GM21390 (cell line): ENCODE data around the gene MAP3K4.

ENCODE experiments used
- ATAC-seq: cut with Tn5 transposase; IDR thresholded peaks from one replicate; pipeline ENCODE4 v1.9.1; 2021; ENCODE audit not compliant: unreplicated experiment

Gene MAP3K4

DNA sequence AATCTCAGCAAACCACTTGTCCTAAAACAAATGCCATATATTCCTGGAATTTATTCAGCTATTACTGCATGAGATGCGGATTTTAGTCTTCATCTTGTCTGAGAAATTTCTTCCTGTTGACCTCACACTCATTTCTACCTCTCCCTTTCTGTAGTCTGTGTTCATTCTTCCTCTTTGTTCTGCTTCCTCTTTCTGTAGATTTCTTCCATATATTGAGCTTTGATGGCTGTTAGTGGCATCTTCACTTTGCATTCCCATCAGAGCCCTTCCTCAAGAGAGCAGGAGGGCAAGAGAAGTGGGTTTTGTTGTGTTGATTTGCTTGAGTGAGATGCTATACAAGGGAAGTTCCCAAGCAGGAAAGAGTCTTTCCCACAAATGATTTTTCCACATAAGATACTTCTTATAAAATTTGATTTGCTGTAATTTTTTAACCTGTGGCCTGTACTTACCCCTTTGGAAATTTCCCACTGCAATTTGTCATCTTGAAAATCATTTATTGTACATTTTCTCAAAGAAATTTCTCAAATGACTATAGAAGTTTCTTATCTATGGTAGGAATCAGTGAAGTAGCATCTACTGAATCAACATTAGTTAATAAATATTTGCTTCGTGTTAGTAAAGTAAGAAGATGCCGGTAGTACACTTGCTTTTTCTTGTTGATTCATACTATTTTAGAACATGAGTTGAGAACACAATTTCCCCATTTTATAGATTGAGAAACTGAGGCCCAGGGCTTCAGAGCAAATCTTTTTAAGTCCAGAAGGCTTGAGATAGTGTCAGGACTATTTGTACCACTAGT is 43.8 kb downstream of the MAP3K4 start:
- peak; percentile 43 for ATAC-seq

DNA sequence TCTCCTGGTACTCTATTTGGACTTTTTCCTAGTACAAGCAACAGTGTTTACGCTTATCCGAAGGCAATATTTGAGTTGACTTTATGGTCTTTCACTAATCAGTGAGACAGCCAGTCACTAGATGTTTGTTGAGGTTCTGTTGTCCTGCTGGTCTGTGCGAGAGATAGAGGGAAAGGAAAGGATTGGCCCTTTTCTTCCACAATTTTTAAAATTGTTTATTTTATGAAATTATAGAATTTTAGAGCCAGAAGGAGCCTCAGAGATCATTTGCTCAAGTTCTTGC is 44.4 kb downstream of the MAP3K4 start:
- ATAC-seq, result no peak

DNA sequence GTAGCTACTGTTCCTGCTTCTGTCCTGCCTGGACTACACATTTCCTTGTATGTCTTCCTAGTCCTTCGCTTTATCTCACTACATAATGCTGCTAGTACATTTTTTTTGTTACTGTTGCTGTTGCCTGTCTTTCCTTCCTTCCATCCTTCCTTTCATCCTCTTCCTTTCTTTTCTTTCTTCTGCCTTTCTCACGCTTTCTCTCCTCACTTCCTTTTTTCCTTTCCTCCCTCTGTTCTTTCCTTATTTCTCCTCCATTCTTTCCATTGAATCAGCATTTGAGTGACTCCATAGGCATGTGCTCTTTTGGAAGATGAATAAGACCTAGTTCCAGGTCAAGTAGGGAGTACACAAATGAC is 46.3 kb downstream of the MAP3K4 start:
- ATAC-seq, result no peak

DNA sequence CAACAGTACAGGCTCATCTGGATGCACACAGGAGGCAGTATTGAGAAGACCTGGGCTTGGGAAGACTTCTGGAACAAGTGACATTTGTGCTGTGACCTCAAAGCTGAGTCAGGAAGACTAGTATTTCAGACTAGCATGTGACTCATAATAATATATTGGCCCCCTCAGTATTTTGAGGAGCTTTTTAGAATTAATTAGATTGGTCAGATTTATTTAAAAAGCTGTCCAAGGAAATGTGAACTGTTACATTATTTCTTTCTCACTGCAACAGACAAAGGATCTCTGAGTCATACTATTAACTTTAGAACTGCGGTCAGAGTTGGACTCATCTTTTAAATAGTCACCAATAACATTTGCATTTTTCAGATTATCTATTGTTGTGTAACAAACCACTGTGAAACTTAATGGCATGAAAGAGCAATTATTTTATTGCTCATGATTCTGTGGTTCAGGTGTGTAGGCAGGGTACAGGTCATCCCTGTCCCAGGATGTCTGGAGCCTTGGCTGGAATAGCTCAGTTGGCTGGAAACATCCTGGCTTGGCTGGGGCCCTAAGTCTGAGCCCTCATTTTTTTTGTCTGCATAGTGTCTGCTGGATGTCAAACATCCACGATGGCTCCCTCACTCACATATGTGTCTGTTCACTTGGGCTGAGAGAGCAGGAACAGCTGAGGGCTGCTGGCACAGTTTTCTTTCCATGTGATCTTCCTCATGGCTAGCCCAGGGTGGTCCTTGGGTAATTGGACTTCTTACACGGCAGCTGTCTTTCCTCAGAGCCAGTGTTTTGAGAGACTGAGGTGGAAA is 46.9 kb downstream of the MAP3K4 start:
- ATAC-seq, result peak; percentile 87

DNA sequence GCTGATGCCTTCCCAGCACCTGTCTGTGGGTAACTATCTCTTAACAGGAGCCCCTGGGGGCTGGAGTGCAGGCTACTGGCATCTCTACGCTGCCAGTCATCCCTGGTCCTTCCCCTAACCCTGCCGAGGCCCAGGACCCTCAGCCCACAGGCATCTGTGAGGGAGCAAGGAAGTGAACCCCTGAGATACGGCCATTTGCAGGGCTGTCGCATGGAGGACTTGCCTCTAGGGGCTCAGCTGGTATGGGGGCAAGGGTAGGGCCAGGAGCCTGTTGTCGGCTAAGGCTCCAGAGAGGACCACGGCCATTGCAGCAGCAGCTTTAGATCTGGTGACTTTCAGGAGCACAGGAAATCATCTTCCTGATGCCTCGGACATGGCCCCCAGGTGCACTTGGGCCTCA is 49.7 kb downstream of the MAP3K4 start:
- ATAC-seq, result no peak

DNA sequence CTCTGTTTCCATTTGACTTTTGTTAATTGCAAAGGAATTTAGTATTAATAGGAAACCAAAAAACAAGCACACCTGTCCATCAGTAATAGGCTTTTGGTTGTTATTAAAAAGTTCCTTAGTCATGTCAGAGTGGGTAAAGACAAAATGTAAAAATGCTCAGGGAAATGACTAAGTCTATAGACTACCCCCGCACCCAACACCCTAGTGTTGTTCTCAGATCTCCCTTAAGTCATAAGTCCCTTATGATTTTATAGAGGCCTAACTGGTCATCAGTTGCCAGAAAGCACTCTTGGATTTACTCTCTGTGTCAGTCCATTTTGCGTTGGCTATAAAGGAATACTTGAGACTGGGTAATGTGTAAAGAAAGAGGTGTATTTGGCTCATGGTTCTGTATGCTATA is 52.8 kb downstream of the MAP3K4 start:
- no peak for ATAC-seq

DNA sequence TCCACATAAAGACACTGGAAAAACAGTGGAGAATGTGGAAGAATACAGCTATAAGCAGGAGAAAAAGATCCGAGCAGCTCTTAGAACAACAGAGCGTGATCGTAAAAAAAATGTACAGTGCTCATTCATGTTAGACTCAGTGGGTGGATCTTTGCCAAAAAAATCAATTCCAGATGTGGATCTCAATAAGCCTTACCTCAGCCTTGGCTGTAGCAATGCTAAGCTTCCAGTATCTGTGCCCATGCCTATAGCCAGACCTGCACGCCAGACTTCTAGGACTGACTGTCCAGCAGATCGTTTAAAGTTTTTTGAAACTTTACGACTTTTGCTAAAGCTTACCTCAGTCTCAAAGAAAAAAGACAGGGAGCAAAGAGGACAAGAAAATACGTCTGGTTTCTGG is 57.1 kb downstream of the MAP3K4 start:
- no peak for ATAC-seq

DNA sequence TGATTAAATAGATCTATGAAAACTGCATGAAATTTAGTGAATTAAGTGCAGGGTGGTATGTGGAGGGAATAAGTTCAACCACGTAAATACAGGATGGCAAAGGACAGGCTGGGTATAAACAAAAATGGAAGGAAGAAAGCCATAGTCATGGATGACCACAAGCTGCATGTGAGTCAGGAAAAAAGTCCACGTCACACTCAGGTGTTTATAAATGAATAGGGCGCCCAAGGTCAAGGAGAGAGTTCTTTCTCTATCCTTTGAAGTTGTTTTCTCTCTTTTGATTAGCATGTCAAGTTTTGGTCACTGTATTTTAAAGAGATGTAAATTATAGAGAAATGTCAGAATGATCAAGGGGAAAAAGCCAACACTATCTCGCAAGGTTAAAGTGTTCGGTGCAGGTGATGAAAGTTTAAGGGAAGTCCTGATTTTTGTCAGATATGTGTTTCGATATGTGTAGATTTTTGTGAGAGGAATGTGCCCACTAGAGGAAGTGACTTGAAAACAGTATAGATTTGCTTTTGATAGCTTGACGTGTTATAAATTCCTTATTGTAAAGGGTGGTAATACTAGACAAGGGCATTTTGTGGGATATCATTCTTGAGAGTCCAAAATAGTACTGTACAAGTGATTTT is 58.7 kb downstream of the MAP3K4 start:
- no peak for ATAC-seq

DNA sequence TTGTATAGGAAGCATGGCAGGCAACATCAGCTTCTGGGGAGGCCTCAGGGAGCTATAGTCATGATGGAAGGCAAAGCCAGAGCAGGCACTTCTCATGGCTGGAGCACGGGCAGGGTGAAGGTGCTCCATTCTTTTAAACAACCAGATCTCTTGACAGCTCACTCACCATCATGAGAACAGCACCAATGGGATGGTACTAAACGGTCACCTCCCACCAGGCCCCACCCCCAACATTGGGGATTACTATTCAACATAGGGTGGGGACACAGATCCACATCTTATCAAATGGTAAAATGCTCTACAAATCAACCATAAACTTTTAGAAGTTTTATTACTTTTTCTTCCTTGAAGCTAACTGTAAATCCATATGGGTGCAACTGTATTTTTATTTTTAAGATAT is 61.5 kb downstream of the MAP3K4 start:
- ATAC-seq, result no peak

DNA sequence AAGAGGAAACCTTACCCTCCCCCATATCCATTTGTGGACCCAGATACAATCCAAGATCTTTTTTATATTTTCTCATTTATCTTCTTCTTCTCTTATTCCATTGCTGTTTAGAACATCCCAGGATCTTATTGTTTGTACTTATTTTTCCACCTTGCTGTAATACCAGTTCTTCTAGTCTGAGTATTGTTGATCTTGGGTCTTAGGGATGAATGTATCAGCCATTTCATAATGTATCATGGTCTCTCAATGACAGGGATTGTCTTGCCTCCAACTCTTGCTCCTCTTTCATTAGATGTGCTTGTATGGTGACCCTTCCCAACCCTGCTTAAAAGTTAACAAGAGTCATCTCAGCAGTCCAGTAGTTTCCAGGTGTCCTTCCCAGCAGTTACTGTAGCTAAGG is 63.3 kb downstream of the MAP3K4 start:
- no peak for ATAC-seq

DNA sequence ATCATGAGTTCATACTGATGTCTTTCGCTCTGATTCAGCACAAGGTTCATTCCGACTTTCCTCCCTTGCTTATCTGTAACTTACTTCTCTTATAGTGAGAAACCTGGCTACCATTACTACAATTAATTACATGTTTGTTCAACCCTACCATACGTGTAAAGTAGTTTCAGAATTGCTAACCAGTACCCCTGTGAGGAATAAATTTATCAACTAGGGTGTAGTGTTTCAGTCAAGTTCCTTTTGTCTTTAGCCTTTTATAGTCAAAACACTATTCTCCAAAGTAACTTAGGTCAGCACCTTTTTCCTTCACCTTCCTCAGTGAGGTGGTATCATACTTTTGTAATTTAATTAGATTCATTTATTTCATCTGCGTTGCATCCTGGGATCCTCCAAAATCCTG is 64.9 kb downstream of the MAP3K4 start:
- ATAC-seq, result peak; percentile 54

DNA sequence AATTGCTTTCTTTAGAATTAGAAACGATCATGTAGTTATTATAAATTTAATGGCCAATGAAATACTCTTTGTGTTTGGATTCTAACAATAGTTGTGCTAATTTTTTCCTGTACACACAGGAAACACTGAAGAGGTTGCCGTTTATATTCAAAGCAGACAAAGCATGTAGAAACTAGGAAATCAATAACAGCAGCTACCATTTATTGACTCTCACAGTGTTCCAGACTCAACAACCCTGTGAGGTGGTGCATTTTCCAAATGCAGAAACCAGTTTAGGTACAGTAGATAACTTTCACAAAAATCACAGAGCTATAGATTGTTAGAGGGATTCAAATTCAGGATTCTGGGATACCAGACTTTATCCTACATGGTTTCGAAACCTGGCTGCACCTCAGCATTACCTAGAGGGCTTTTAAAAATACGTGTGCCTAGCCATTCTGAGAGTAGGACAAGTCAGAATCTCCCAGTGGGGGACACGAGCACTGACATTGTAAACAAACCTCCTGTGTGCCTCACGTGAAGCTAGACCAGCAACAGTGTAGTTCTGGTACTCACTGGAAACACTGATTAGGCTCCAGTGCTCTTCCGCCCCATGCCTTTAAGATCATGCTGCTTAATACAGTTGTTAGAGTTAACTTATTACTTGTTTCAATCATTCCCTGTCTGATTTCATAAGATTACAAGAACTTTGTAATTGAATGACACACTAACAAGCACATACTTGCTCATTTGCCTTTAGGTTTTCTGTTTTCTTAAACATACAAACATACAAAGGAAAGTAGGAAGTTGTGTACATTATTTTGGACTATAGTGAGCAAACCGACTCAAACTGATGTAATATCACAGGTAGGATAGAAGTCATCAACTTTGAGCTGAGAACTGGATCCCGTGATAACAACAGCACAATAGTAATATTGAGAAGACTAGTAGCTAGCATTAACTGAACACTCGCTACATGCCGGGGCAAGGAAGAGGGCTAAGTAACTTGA is 65.8 kb downstream of the MAP3K4 start:
- ATAC-seq, result no peak

DNA sequence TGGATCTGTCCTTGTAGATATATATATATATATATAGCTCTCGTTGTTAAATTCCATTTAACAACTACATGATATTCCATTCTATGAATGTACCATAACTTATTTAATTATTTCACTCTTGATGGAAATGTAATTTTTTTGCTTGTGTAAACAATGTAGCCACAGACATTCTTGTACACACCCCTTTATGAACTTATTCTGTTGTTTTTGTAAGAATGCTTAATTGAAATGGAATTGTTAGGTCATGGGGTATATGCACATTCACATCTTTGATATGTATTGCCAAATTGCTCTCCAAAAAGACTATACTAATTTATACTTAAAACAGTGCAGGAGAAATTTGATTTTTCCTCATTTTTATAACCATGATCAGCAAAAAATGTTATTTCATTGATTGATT is 67.2 kb downstream of the MAP3K4 start:
- no peak for ATAC-seq

DNA sequence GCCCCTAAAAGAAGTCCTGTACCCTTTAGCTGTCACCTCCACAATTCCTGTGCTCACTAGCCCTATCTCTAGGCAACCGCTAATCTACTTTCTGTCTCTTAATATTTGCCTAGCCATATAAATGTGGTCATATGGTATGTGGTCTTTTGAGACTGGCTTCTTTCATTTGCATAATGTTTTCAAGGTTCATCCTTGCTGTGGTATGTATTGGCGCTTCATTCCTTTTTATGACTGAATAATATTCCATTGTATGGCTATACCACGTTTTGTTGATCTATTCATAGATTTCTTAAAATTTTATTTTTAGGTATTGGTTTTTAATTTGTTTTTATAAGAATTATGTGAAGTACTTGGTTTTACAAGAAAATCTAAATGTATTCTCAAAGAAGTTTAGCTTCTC is 70.0 kb downstream of the MAP3K4 start:
- no peak for ATAC-seq

DNA sequence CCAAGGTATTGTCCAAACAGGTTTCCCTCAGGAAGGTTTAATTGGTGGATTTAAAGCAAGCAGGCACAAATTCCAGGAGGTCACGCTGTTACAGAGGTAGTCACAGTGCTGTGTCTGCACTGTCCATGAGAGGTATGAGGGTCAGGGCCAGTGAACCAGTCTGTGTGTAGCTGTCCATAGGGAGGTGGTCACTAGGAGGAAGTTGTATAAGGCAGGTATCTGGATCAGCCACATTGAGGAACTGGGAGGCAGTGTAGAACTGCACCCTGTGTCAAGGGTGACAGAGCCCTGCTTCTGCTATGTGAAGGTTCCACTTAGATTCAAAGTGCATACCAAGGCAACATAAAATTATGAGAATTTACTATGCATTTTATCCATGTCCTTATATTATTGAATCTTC is 73.3 kb downstream of the MAP3K4 start:
- peak; percentile 78 for ATAC-seq

DNA sequence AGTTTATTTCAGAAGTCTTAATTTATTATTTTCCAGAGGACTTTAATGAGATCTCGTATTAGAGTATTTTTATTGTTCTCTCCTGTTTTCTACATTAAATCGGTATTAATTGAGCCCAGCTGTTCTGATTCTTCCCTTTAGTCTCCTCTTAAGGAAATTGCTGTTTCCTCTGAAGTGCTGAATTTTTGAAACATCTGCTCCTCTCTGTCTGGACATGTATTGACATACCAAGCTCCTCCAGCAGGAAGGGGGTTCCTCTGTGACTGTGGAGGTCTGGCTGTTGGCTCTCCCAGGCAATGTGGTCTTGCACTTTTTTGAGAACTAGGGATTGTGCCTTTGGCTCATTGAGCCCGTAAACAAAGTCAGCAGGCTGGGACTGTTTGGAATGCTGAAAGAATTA is 74.9 kb downstream of the MAP3K4 start:
- ATAC-seq, result no peak

DNA sequence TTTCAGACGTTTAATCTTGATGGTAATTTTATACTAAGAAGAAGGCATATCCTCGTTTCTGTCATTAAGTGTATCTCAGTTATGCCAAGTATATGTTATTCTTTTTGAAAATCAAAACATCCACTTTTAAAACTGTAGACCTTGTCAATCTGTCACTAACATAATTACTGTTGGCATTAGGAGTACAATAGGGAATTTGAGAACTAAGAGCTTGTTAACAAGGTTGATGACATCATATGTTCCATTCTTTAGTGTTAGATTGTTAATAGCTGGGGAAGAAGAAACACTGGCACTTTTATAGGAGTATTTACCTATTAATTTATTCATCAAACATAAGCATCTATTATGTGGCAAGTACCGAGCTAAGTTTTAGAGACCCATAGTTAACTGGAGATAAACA is 76.2 kb downstream of the MAP3K4 start:
- no peak for ATAC-seq

DNA sequence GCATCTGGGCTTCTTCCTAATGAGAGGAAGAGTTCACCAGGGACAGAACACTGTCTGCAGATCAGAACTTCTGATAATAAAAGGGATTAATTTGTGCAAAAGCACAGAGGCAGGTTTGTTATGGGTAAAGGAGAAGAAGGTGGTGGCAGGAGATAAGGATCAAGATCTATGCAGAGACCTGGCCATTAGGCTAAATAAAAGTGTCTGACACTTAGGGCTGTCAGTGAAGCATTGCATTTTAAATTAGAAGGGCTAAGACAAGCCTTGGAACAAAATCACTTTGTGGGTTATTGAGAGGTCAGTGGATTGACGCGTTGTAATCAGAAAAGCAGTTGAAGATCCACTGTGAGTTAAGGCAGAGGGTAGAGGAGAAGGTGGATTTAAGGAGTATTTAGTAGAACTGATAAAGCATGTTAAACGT is 76.8 kb downstream of the MAP3K4 start:
- ATAC-seq, result no peak

DNA sequence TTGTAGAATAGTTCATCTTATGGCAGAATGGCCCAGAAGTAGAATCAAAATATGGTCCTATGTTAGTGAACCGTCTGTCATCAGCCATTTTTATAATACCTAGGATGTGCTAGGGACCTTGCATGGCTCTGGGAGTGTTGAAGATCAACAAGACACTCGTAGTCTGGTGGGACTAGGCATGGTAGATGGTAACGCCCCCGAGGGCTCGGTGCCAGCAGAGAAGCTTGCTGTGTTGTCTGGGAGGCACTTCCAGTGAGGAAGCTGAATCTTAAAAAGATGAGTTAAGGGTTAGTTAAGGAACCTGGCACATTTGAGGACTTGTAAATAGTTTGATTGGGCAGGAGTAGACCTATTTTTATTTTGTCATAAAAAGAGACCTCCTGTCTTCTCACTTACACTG is 82.4 kb downstream of the MAP3K4 start:
- no peak for ATAC-seq

DNA sequence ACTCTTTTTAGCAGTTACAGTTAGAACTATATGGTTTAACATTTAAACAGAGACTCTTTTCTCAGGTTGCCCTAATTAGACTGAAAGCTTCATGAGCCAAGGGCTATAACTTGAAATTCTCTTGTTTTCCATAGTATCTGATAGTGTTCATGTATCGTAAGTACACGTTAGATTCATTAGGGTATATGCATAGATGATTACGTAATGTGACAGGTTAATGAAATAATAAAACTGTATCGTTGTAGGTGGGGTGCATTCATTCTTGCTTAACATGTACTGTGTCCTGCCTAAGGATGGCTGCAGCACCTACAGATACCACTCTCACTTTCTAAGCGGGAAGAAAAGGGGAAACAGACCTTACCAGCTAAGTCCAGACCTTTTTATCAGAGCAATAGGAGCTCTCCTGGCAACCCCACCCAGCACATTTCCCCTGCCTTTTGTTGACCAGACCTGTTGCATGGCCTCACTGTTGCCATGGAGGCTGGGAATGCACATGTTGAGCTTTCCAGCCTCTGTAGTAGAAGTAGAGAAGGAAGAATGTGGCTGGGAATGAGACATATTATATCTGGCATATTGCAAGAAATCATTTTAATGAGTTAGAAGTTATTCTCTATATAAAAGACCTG is 83.0 kb downstream of the MAP3K4 start:
- ATAC-seq, result no peak
